Mammary epithelial cell (primary cell): ENCODE data around the gene LYPD6B.

Source experiments
- CTCF ChIP-seq, 2 donors: IDR thresholded peaks in 1 of 2; conservative IDR thresholded peaks in 1 of 2; 2 replicates each; pipeline ENCODE4 v1.5.1; 2011 to 2012; ENCODE audit warnings: inconsistent platforms in 2 of 2, low read length in 2 of 2, mild to moderate bottlenecking in 2 of 2, control low read depth in 1 of 2, low read depth in 1 of 2; ENCODE audit not compliant: insufficient read depth in 1 of 2; ENCODE audit errors: extremely low read depth in 1 of 2
- EZH2 ChIP-seq: IDR thresholded peaks from 2 replicates; pipeline ENCODE4 v1.6.1; 2012; ENCODE audit warnings: low read length, inconsistent platforms, borderline replicate concordance

- no peak for TF ChIP-seq CTCF (conservative IDR thresholded peaks at IDR 0.05 in 1 of 2, IDR thresholded peaks at IDR 0.05 in 1 of 2; ENCODE audit: extremely low read depth in 1 of 2, insufficient read depth in 1 of 2, low read depth in 1 of 2, low read length in 2 of 2)
- TF ChIP-seq EZH2: no peak
Observed at GRCh38 chr2:149145314-149146295, 107.1 kb downstream of the LYPD6B start.
